ENCODE measurements around the gene GCSAM. TPM values are rescaled to one million over a fixed set of nuclear protein-coding genes. Genes with fewer than 3 reads are reported as not detected.

GCSAM gene, protein sequence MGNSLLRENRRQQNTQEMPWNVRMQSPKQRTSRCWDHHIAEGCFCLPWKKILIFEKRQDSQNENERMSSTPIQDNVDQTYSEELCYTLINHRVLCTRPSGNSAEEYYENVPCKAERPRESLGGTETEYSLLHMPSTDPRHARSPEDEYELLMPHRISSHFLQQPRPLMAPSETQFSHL
- total RNA-seq (ENCODE audit: low replicate concordance): not detected in 2 replicates

DNA sequence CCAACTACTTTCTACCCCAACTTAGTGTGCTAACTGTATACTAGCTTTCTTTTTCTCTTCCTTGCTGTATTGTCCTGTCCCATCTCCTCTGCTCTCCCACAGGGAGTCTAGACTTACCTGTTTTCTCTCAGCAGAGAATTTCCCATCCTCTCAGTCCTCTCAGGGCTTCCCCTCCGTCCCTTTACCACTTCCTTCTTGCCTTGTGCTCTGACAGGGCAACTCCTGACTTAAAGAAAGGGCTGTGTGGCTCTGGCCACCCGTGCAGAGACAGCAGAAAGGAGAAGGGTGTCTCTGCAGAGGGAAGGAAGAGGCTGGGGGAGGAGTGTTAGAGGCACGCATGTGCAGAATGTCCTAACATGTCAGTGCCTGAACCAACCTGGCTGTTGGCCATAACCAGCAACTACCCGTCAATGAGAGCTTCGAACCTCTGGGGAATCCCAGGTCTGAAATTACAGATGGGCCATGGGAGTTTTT, at the start of gene GCSAM:
TSS of gene GCSAM (minus strand) at position 274 of the 474 bp plus-strand sequence. CDS start at position 146, 128 bp downstream.

GRCh38 chr3:112086076-112086854, 46.8 kb downstream of the GCSAM start, which contains the start of gene C3orf52:
Gene C3orf52 (plus strand): TSS chr3:112086389. CDS start chr3:112086408, 19 bp downstream.

Other genes with a start within 250 kb of the GCSAM start
- 36.5 and 39.4 TPM in 2 replicates for gene ABHD10, start 154.2 kb downstream of the GCSAM start, total RNA-seq (ENCODE audit: low replicate concordance)
- gene TAGLN3, start 134.3 kb downstream of the GCSAM start, total RNA-seq (ENCODE audit: low replicate concordance): 0.38 TPM in 1 of 2 replicates, not detected in the other
- gene TMPRSS7, start 98.5 kb downstream of the GCSAM start, total RNA-seq (ENCODE audit: low replicate concordance): 0.08 TPM in 1 of 2 replicates, not detected in the other
- gene C3orf52, start 46.9 kb downstream of the GCSAM start, total RNA-seq (ENCODE audit: low replicate concordance): 1.2 and 6.2 TPM in 2 replicates
- gene SLC9C1, start 161.0 kb upstream of the GCSAM start, total RNA-seq (ENCODE audit: low replicate concordance): 0.70 and 0.75 TPM in 2 replicates
- gene CD200, start 199.9 kb upstream of the GCSAM start, total RNA-seq (ENCODE audit: low replicate concordance): 2.6 and 24.0 TPM in 2 replicates

All from smooth muscle cell of the coronary artery (primary cell).